GM06990 (cell line): Measurements from ENCODE around the gene HM13.

Experiments used
- DNase-seq: peaks from one replicate; pipeline ENCODE4 v3.0.0-alpha.2; 2011; ENCODE audit not compliant: insufficient read length; ENCODE audit errors: extremely low read depth
- H3K27me3 ChIP-seq: replicated peaks from 2 replicates; pipeline ENCODE4 v1.6.0; 2011; ENCODE audit warnings: low read length; ENCODE audit not compliant: control insufficient read depth, insufficient read depth
- H3K36me3 ChIP-seq: 2 replicates; pipeline ENCODE4 v1.5.1; 2011; ENCODE audit warnings: low read length; ENCODE audit not compliant: control insufficient read depth, insufficient read depth
- H3K4me3 ChIP-seq: replicated peaks from 2 replicates; pipeline ENCODE4 v1.5.1; 2011; ENCODE audit warnings: low read depth, mild to moderate bottlenecking, control low read depth, low read length
- CTCF ChIP-seq: IDR thresholded peaks from 2 replicates; pipeline ENCODE4 v1.5.1; 2011; ENCODE audit warnings: low read length, control low read depth, mild to moderate bottlenecking, inconsistent platforms; ENCODE audit not compliant: insufficient read depth, poor library complexity, severe bottlenecking

The HM13 gene

GRCh38 chr20:31555203-31555775 lies 41.0 kb downstream of the HM13 start:
- no peaks in the 10 kb centered on the region for H3K27me3 ChIP-seq
- no peak for TF ChIP-seq CTCF
- H3K36me3 ChIP-seq = peaks cover 33% of the 10 kb centered on the region
- DNase-seq = no peak
- no peak overlapping the region for H3K4me3 ChIP-seq

- Histone ChIP-seq H3K36me3 (peaks cover 39% of the 10 kb centered on the region), H3K4me3 (no peak overlapping the region), H3K27me3 (no peaks in the 10 kb centered on the region)
- TF ChIP-seq CTCF = no peak
- no peak for DNase-seq
These were observed 45.5 kb downstream of the HM13 start for GRCh38 chr20:31559704-31560093.

- no peak for DNase-seq
- H3K4me3 ChIP-seq = no peak overlapping the region
- no peaks in the 10 kb centered on the region for H3K27me3 ChIP-seq
- H3K36me3 ChIP-seq = peaks cover 35% of the 10 kb centered on the region
- peak; percentile 88 for TF ChIP-seq CTCF
These were observed 46.0 kb downstream of the HM13 start for GRCh38 chr20:31560094-31560745.

GRCh38 chr20:31560746-31561598 lies 46.7 kb downstream of the HM13 start:
- H3K27me3 ChIP-seq = no peaks in the 10 kb centered on the region
- TF ChIP-seq CTCF = no peak
- H3K36me3 ChIP-seq = peaks cover 35% of the 10 kb centered on the region
- no peak overlapping the region for H3K4me3 ChIP-seq
- DNase-seq = no peak

GRCh38 chr20:31562241-31562640 lies 48.0 kb downstream of the HM13 start:
- H3K27me3 ChIP-seq = no peaks in the 10 kb centered on the region
- peaks cover 39% of the 10 kb centered on the region for H3K36me3 ChIP-seq
- DNase-seq = no peak
- TF ChIP-seq CTCF = no peak
- no peak overlapping the region for H3K4me3 ChIP-seq
